Right lobe of liver (tissue), 4 donors: ENCODE data around the gene VSTM4.

Source experiments
- POLR2A ChIP-seq: fragments of 450-650 bp; IDR thresholded peaks from one replicate; pipeline ENCODE4 v1.6.1; 2017; ENCODE audit warnings: antibody characterized with exemption, mild to moderate bottlenecking
- TF ChIP-seq, protein P1 (sequence below), 4 donors: fragments of 200-600 bp in 3 of 4; fragments of 450-650 bp in 1 of 4; IDR thresholded peaks; one replicate each; pipeline versions ENCODE4 v1.5.1 to v1.8.0; 2016 to 2022; ENCODE audit warnings: antibody characterized with exemption in 4 of 4, mild to moderate bottlenecking in 2 of 4
- donor health status: DM: no; HTN: no; CAD: no.
- donor health status: DM: no; HTN: no; CAD: no.
- donor health status: DM: no; HTN: yes; CAD: no.

DNA sequence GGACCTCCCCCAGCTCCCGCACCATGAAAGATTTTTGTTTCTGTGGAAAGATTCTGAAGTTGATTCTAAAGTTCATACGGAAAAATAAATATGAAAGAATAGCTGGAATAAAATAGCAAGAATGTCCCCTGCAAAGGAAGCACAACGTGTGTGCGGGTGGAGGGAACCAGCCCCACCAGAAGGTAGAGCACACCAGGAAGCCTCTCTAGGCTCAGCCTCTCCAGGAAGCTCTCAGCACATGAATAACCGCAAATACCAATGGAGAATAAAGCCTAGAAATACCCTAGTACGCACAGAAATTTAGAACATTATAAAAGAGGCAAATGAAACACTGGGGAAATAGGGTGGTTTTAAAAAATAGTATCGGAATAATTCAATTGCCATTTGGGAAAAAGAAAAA, 43.1 kb upstream of the VSTM4 start:
- TF ChIP-seq, protein P1, sequence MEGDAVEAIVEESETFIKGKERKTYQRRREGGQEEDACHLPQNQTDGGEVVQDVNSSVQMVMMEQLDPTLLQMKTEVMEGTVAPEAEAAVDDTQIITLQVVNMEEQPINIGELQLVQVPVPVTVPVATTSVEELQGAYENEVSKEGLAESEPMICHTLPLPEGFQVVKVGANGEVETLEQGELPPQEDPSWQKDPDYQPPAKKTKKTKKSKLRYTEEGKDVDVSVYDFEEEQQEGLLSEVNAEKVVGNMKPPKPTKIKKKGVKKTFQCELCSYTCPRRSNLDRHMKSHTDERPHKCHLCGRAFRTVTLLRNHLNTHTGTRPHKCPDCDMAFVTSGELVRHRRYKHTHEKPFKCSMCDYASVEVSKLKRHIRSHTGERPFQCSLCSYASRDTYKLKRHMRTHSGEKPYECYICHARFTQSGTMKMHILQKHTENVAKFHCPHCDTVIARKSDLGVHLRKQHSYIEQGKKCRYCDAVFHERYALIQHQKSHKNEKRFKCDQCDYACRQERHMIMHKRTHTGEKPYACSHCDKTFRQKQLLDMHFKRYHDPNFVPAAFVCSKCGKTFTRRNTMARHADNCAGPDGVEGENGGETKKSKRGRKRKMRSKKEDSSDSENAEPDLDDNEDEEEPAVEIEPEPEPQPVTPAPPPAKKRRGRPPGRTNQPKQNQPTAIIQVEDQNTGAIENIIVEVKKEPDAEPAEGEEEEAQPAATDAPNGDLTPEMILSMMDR (IDR thresholded peaks at IDR 0.05) = no peak
- TF ChIP-seq POLR2A = no peak
